Measurements from ENCODE around the gene LCAT.

- TF ChIP-seq, protein P1, sequence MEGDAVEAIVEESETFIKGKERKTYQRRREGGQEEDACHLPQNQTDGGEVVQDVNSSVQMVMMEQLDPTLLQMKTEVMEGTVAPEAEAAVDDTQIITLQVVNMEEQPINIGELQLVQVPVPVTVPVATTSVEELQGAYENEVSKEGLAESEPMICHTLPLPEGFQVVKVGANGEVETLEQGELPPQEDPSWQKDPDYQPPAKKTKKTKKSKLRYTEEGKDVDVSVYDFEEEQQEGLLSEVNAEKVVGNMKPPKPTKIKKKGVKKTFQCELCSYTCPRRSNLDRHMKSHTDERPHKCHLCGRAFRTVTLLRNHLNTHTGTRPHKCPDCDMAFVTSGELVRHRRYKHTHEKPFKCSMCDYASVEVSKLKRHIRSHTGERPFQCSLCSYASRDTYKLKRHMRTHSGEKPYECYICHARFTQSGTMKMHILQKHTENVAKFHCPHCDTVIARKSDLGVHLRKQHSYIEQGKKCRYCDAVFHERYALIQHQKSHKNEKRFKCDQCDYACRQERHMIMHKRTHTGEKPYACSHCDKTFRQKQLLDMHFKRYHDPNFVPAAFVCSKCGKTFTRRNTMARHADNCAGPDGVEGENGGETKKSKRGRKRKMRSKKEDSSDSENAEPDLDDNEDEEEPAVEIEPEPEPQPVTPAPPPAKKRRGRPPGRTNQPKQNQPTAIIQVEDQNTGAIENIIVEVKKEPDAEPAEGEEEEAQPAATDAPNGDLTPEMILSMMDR (IDR thresholded peaks at IDR 0.05) = no peak
- TF ChIP-seq EP300 (IDR thresholded peaks at IDR 0.05) = no peak
- TF ChIP-seq POLR2A (IDR thresholded peaks at IDR 0.05) = no peak
These were observed at the start of gene LCAT for GRCh38 chr16:67943619-67944504.

Data from gastroesophageal sphincter (tissue), 3 donors.